ENCODE measurements around the gene FARSA. TPM values are rescaled to one million over a fixed set of nuclear protein-coding genes. Genes with fewer than 3 reads are reported as not detected.

The FARSA gene
- total and polyA plus RNA-seq, 2 donors (not counting 3 experiments of a cell fraction or from before 2014, with no cell fraction given) = 51.8 to 77.4 TPM

DNA sequence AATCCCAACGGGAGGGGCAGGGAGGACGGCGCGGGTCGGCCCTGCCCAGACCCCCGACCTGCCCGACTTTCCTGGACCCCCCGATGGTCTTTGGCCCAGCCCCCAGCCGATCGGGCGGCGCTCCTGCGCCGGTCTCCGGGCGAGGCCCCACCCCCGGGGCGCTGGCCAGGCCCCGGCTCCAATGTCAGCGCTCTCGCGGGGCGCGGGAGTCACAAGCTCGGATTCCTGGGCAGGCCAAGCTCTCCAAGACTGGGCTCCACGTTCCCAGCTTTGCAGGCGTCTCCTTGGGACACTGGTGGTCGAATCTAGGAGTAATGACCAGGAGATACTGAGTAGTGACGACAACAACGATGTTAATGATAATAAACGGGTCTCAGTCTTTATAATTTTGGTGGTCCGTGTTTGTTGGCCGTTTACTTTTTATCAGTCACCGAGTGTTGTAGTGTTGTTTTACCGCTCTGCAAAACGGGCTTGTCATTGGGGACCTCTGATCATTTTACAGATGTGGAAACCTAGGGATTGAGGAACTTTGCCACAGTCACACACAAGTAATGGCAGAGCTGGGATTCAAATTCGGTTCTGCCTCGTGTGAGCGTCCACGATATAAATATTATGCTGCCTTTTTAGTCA is 12.7 kb upstream of the FARSA start:
- H4K20me1 ChIP-seq (replicated peaks; ENCODE audit: control insufficient read depth, extremely low read depth, insufficient read depth, low read length) = no peaks in the 10 kb centered on the region
- dilution Hi-C loops (cut with MboI; ENCODE audit: extremely low pct_ligation_motif_present, low sequenced_read_pairs) = no loop called here
- no peak overlapping the region for H2AFZ ChIP-seq (ENCODE audit: low read depth, low read length)
- BruUV-seq (replicated peaks) = TSS peak; percentile 33
- peak; percentile 81 for DNase-seq (ENCODE audit: low read depth, low spot score)
- ChIA-PET POLR2A (interaction anchor here (0.6 to 1.0 kb wide), 4 partner anchors 8 to 14 kb away, joined by 3 to 6 read pairs (median 5); partner anchors contain the start of gene GADD45GIP1), CTCF (interaction anchor here (0.6 to 1.0 kb wide), 2 partner anchors 19 to 83 kb away, joined by 3 to 12 read pairs; no protein-coding TSS in a partner anchor)
- H3K4me1 ChIP-seq (ENCODE audit: control insufficient read depth, extremely low read depth, insufficient read depth, low read length) = peaks cover 12% of the 10 kb centered on the region
- intact Hi-C loops (cut with micrococcal nuclease) = loop anchor here (1.0 kb wide), 1 partner anchor 8 kb away; the partner anchor contains the start of gene CALR
- peak overlapping the region; percentile 90 for H3K9ac ChIP-seq (replicated peaks; ENCODE audit: extremely low read depth, insufficient read depth, low read length)
- no peaks in the 10 kb centered on the region for H3K9me1 ChIP-seq (replicated peaks; ENCODE audit: control insufficient read depth, extremely low read depth, insufficient read depth, low read length)
- peak overlapping the region; percentile 99 for H3K4me2 ChIP-seq (ENCODE audit: insufficient read depth, low read length)
- H3K9me3 ChIP-seq (replicated peaks; ENCODE audit: control insufficient read depth, insufficient read depth, low read length) = no peaks in the 10 kb centered on the region
- peaks cover 18 to 58% of the 10 kb centered on the region in 2 experiments for H3K36me3 ChIP-seq (ENCODE audit: control insufficient read depth in 2 of 2, extremely low read depth in 1 of 2, insufficient read depth in 2 of 2, low read length in 2 of 2)
- TF ChIP-seq JUN (IDR thresholded peaks at IDR 0.05; ENCODE audit: borderline replicate concordance, insufficient read depth, insufficient read length, low read depth) (no peak), EZH2 (IDR thresholded peaks at IDR 0.05; ENCODE audit: borderline replicate concordance, low read depth, low read length, severe bottlenecking) (no peak), POLR2AphosphoS5 (IDR thresholded peaks at IDR 0.05; ENCODE audit: insufficient read depth, low read depth, low read length) (no peak), GATA2 (IDR thresholded peaks at IDR 0.05; ENCODE audit: insufficient read depth, insufficient read length, low read depth, low read length) (no peak), FOS (IDR thresholded peaks at IDR 0.05; ENCODE audit: borderline replicate concordance, insufficient read depth, low read length) (no peak)
- peak overlapping the region; percentile 72 to 92 (median 72) for H3K4me3 ChIP-seq (replicated peaks in 1 of 3; ENCODE audit: insufficient read depth in 1 of 3, low read depth in 1 of 3, low read length in 3 of 3)
- peaks cover 43% of the 10 kb centered on the region for H3K79me2 ChIP-seq (ENCODE audit: control insufficient read depth, insufficient read depth, low read length)
- H3K27ac ChIP-seq (ENCODE audit: insufficient read depth, low read depth, low read length) = peak overlapping the region; percentile 76
- FAIRE-seq = peak; percentile 74
- no peaks in the 10 kb centered on the region for H3K27me3 ChIP-seq (ENCODE audit: control insufficient read depth in 2 of 2, insufficient read depth in 2 of 2, low read length in 2 of 2)

Measured in endothelial cell of umbilical vein (primary cell).